Neuronal stem cell (in vitro differentiated cells): ENCODE data around the gene DSCAM.

Source experiments
- DNase-seq: peaks from one replicate; pipeline ENCODE4 v3.0.0-alpha.2; 2013; ENCODE audit warnings: low spot score
- H2AFZ ChIP-seq: one replicate; pipeline ENCODE4 v1.6.1; 2013; ENCODE audit warnings: mild to moderate bottlenecking, low read length, inconsistent platforms
- H2AK5ac ChIP-seq: 2 replicates; pipeline ENCODE4 v1.6.1; 2013; ENCODE audit warnings: low read depth, mild to moderate bottlenecking, inconsistent platforms, low read length, moderate library complexity, mixed read lengths
- H2BK120ac ChIP-seq: 2 replicates; pipeline ENCODE4 v1.6.1; 2013; ENCODE audit warnings: low read depth, mild to moderate bottlenecking, inconsistent platforms, low read length, moderate library complexity, mixed read lengths
- H2BK12ac ChIP-seq: one replicate; pipeline ENCODE4 v1.6.1; 2013; ENCODE audit warnings: low read length, inconsistent platforms
- H2BK15ac ChIP-seq: 2 replicates; pipeline ENCODE4 v1.6.1; 2013; ENCODE audit warnings: mild to moderate bottlenecking, low read length, inconsistent platforms, mixed read lengths
- H2BK5ac ChIP-seq: one replicate; pipeline ENCODE4 v1.6.1; 2013; ENCODE audit warnings: inconsistent platforms, mild to moderate bottlenecking, low read length, moderate library complexity
- H3K14ac ChIP-seq: one replicate; pipeline ENCODE4 v1.6.1; 2013; ENCODE audit warnings: low read length, inconsistent platforms
- H3K18ac ChIP-seq: 2 replicates; pipeline ENCODE4 v1.6.1; 2013; ENCODE audit warnings: low read length, inconsistent platforms
- H3K23ac ChIP-seq: 2 replicates; pipeline ENCODE4 v1.6.1; 2013; ENCODE audit warnings: low read depth, mild to moderate bottlenecking, mixed read lengths, low read length, inconsistent platforms; ENCODE audit not compliant: poor library complexity
- H3K27ac ChIP-seq: replicated peaks from 3 replicates; pipeline ENCODE4 v1.5.1; 2013; ENCODE audit warnings: low read length, inconsistent platforms
- H3K27me3 ChIP-seq, 3 experiments: 2 replicates each; pipeline ENCODE4 v1.6.1; 2013; ENCODE audit warnings: low read length in 3 of 3, mild to moderate bottlenecking in 2 of 3, inconsistent platforms in 1 of 3, low read depth in 1 of 3, mixed read lengths in 1 of 3, moderate library complexity in 1 of 3; ENCODE audit not compliant: control insufficient read depth in 3 of 3, insufficient read depth in 3 of 3
- H3K36me3 ChIP-seq, 2 donors: replicated peaks in 1 of 2; 2 replicates each; pipeline ENCODE4 v1.6.1; 2013; ENCODE audit warnings: low read length in 2 of 2; ENCODE audit not compliant: control insufficient read depth in 2 of 2, insufficient read depth in 2 of 2
- H3K4ac ChIP-seq: 2 replicates; pipeline ENCODE4 v1.6.1; 2013; ENCODE audit warnings: inconsistent platforms, mild to moderate bottlenecking, low read length, moderate library complexity
- H3K4me1 ChIP-seq, 2 donors: 1 replicate in 1 of 2; 2 replicates in 1 of 2; pipeline ENCODE4 v1.6.1; 2013; ENCODE audit warnings: low read length in 2 of 2, low read depth in 1 of 2; ENCODE audit not compliant: control insufficient read depth in 2 of 2, insufficient read depth in 1 of 2
- H3K4me2 ChIP-seq: one replicate; pipeline ENCODE4 v1.6.1; 2013; ENCODE audit warnings: mild to moderate bottlenecking, low read length, inconsistent platforms; ENCODE audit not compliant: insufficient read depth, poor library complexity, severe bottlenecking
- H3K4me3 ChIP-seq, 2 donors: 2 replicates each; pipeline ENCODE4 v1.5.1; 2013; ENCODE audit warnings: low read length in 2 of 2, mild to moderate bottlenecking in 2 of 2, inconsistent platforms in 1 of 2, moderate library complexity in 1 of 2
- H3K79me1 ChIP-seq: one replicate; pipeline ENCODE4 v1.6.1; 2013; ENCODE audit warnings: low read depth, mild to moderate bottlenecking, inconsistent platforms, low read length, moderate library complexity
- H3K9ac ChIP-seq: one replicate; pipeline ENCODE4 v1.6.1; 2013; ENCODE audit warnings: mild to moderate bottlenecking, low read depth, low read length, inconsistent platforms; ENCODE audit not compliant: poor library complexity
- H3K9me3 ChIP-seq, 2 donors: replicated peaks in 1 of 2; 2 replicates each; pipeline versions ENCODE3 to v1.6.1; 2013; ENCODE audit warnings: low read length in 2 of 2, mild to moderate bottlenecking in 2 of 2, inconsistent platforms in 1 of 2, low read depth in 1 of 2, mixed read lengths in 1 of 2, moderate library complexity in 1 of 2; ENCODE audit not compliant: control insufficient read depth in 2 of 2, insufficient read depth in 1 of 2
- H4K8ac ChIP-seq: one replicate; pipeline ENCODE4 v1.6.1; 2013; ENCODE audit warnings: low read depth, mild to moderate bottlenecking, inconsistent platforms, low read length, moderate library complexity
- H4K91ac ChIP-seq: one replicate; pipeline ENCODE4 v1.6.1; 2013; ENCODE audit warnings: low read length, low read depth, mild to moderate bottlenecking, inconsistent platforms; ENCODE audit not compliant: poor library complexity
- WGBS, 2 donors: extraction: QIAGEN DNeasy Blood & Tissue Kit; methylation state at CpG; one replicate each; pipeline ENCODE4 v1.1.7; 2013; ENCODE audit warnings: missing lambda C conversion rate in 2 of 2, mixed read lengths in 1 of 2; ENCODE audit not compliant: insufficient read length in 2 of 2, insufficient replicate concordance in 1 of 2; ENCODE audit errors: extremely low coverage in 2 of 2; 5-methylcytosine and 5-hydroxymethylcytosine counted together

DSCAM gene

DNA sequence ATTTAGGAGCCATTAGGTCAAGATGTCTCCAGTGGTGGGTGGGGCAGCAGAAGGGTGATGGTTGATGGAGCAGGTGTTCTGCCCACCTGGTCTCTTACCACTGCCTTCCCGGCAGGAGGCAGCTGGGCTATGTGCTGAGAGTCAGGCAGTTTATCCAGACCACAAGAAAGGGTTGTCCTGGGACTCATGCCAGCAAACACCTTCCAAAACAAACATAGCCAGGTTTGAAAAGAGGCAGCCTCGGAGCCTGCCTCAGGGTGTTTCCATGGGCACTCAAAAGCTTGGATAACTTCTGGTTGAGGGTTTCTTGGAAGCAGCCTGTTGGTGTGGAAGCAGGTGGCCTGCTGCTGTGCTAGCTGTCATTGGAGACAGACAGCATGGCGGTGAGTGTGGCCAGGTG, 792.6 kb downstream of the DSCAM start:
- H4K91ac ChIP-seq, result no peak overlapping the region
- no peak overlapping the region for H3K18ac ChIP-seq
- no peak overlapping the region for H2BK120ac ChIP-seq
- H3K4me1 ChIP-seq, result peaks cover 0 to 3% of the 10 kb centered on the region in 2 donors
- H3K14ac ChIP-seq, result no peak overlapping the region
- no peaks in the 10 kb centered on the region for H3K79me1 ChIP-seq
- no peak overlapping the region for H2BK15ac ChIP-seq
- no peak overlapping the region for H4K8ac ChIP-seq
- no peak overlapping the region for H3K4me2 ChIP-seq
- no peak overlapping the region for H2AK5ac ChIP-seq
- DNase-seq, result no peak
- no peak overlapping the region for H3K4me3 ChIP-seq
- no peak overlapping the region for H3K27ac ChIP-seq
- H3K36me3 ChIP-seq, result no peaks in the 10 kb centered on the region
- no peak overlapping the region for H3K4ac ChIP-seq
- no peak overlapping the region for H3K23ac ChIP-seq
- no peaks in the 10 kb centered on the region for H3K27me3 ChIP-seq
- H3K9me3 ChIP-seq, result no peaks in the 10 kb centered on the region
- H2AFZ ChIP-seq, result no peak overlapping the region
- H2BK12ac ChIP-seq, result no peak overlapping the region
- no CpG with 5 or more reads among the region's 3 CpGs for WGBS, 2 donors
- no peak overlapping the region for H3K9ac ChIP-seq
- H2BK5ac ChIP-seq, result no peak overlapping the region

- Histone ChIP-seq H3K18ac (no peak overlapping the region), H3K4me2 (no peak overlapping the region), H3K4ac (no peak overlapping the region), H3K4me1 (peaks cover 0 to 8% of the 10 kb centered on the region in 2 donors), H3K79me1 (no peaks in the 10 kb centered on the region), H3K27me3 (no peaks in the 10 kb centered on the region), H4K91ac (no peak overlapping the region), H3K27ac (no peak overlapping the region), H3K9me3 (no peaks in the 10 kb centered on the region), H2AK5ac (no peak overlapping the region), H3K23ac (no peak overlapping the region), H4K8ac (no peak overlapping the region), H2BK12ac (no peak overlapping the region), H3K9ac (no peak overlapping the region), H3K4me3 (no peak overlapping the region), H3K36me3 (no peaks in the 10 kb centered on the region), H3K14ac (no peak overlapping the region), H2AFZ (no peak overlapping the region), H2BK120ac (no peak overlapping the region), H2BK15ac (no peak overlapping the region), H2BK5ac (no peak overlapping the region)
- DNase-seq, result no peak
- no CpG with 5 or more reads among the region's 11 CpGs for WGBS, 2 donors
Measured at GRCh38 chr21:40053007-40053406, 794.0 kb downstream of the DSCAM start.

DNA sequence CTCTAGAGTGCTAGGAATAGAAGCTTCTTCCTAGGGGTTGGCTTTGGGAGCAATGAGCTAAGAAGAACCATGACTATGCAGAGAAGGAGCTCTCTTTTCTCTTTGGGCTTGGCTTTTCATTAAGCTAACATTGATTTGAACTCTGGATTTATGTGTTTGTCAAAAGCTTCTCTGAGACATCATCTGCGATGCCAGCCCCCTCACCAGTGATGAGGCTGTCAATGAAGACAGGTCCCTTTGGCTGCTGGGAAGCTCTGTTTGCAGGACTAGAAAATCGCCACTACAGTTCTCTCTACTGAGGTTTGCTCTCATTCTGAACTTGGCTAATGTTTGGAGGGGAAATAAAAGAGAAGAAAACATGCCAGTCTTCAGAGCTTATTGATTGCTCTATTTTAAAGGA, 794.7 kb downstream of the DSCAM start:
- Histone ChIP-seq H3K4me2 (no peak overlapping the region), H3K14ac (no peak overlapping the region), H2AFZ (no peak overlapping the region), H4K8ac (no peak overlapping the region), H3K18ac (no peak overlapping the region), H3K36me3 (no peaks in the 10 kb centered on the region), H2BK5ac (no peak overlapping the region), H3K9ac (no peak overlapping the region), H3K9me3 (no peaks in the 10 kb centered on the region), H3K4me3 (no peak overlapping the region), H3K4me1 (peaks cover 0 to 8% of the 10 kb centered on the region in 2 donors), H3K4ac (no peak overlapping the region), H2BK120ac (no peak overlapping the region), H3K27me3 (no peaks in the 10 kb centered on the region), H3K27ac (no peak overlapping the region), H4K91ac (no peak overlapping the region), H2BK15ac (no peak overlapping the region), H3K23ac (no peak overlapping the region), H2BK12ac (no peak overlapping the region), H2AK5ac (no peak overlapping the region), H3K79me1 (no peaks in the 10 kb centered on the region)
- WGBS, 2 donors, result no CpG with 5 or more reads among the region's 2 CpGs
- no peak for DNase-seq

GRCh38 chr21:40051801-40052200, 795.2 kb downstream of the DSCAM start:
- H2AK5ac ChIP-seq, result no peak overlapping the region
- no peak overlapping the region for H3K4me2 ChIP-seq
- H2BK12ac ChIP-seq, result no peak overlapping the region
- no peak overlapping the region for H2BK5ac ChIP-seq
- no peak overlapping the region for H3K14ac ChIP-seq
- no peak overlapping the region for H3K9ac ChIP-seq
- no peaks in the 10 kb centered on the region for H3K36me3 ChIP-seq
- H2BK120ac ChIP-seq, result no peak overlapping the region
- H3K27ac ChIP-seq, result no peak overlapping the region
- H3K4me1 ChIP-seq, result peaks cover 0 to 8% of the 10 kb centered on the region in 2 donors
- no peak overlapping the region for H3K23ac ChIP-seq
- DNase-seq, result no peak
- WGBS, 2 donors, result no CpG with 5 or more reads among the region's 11 CpGs
- H2AFZ ChIP-seq, result no peak overlapping the region
- no peaks in the 10 kb centered on the region for H3K79me1 ChIP-seq
- H3K27me3 ChIP-seq, result no peaks in the 10 kb centered on the region
- no peak overlapping the region for H3K18ac ChIP-seq
- no peak overlapping the region for H4K8ac ChIP-seq
- H3K4me3 ChIP-seq, result no peak overlapping the region
- H3K9me3 ChIP-seq, result no peaks in the 10 kb centered on the region
- no peak overlapping the region for H4K91ac ChIP-seq
- H3K4ac ChIP-seq, result no peak overlapping the region
- no peak overlapping the region for H2BK15ac ChIP-seq
